ENCODE measurements around the gene C1QL4. TPM values are rescaled to one million over a fixed set of nuclear protein-coding genes. Genes with fewer than 3 reads are reported as not detected.

The C1QL4 gene
- total and polyA plus RNA-seq, 2 of the 8 experiments (the other 6 are each of a cell fraction or from before 2014, with no cell fraction given) = 0.28 to 0.63 TPM

DNA sequence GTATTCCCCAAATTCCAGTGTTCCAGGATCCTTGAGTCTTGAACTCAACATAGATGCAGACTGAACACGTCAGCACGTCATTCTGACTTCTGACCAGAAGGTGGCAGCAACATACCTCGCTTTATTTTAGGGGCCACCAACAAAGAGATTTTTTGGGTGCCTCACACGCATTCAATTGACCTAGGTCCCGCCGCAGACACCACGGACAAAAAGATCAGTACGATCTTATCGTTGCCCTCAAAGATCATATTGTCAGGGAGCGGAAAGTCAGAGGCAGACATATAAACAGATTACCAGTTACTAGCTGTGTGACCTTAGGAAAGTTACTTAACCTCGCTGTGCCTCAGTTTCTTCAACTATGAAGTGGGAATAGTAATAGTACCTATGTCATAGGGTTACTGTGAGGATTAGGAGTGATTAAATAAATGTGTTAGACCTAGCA is 48.6 kb downstream of the C1QL4 start (continued):
- TF ChIP-seq RAD21 (IDR thresholded peaks at IDR 0.05 in 1 of 2, conservative IDR thresholded peaks at IDR 0.05 in 1 of 2; ENCODE audit: low read depth in 2 of 2, low read length in 2 of 2) = peak; percentile 84 to 86
- TF ChIP-seq, protein P1, sequence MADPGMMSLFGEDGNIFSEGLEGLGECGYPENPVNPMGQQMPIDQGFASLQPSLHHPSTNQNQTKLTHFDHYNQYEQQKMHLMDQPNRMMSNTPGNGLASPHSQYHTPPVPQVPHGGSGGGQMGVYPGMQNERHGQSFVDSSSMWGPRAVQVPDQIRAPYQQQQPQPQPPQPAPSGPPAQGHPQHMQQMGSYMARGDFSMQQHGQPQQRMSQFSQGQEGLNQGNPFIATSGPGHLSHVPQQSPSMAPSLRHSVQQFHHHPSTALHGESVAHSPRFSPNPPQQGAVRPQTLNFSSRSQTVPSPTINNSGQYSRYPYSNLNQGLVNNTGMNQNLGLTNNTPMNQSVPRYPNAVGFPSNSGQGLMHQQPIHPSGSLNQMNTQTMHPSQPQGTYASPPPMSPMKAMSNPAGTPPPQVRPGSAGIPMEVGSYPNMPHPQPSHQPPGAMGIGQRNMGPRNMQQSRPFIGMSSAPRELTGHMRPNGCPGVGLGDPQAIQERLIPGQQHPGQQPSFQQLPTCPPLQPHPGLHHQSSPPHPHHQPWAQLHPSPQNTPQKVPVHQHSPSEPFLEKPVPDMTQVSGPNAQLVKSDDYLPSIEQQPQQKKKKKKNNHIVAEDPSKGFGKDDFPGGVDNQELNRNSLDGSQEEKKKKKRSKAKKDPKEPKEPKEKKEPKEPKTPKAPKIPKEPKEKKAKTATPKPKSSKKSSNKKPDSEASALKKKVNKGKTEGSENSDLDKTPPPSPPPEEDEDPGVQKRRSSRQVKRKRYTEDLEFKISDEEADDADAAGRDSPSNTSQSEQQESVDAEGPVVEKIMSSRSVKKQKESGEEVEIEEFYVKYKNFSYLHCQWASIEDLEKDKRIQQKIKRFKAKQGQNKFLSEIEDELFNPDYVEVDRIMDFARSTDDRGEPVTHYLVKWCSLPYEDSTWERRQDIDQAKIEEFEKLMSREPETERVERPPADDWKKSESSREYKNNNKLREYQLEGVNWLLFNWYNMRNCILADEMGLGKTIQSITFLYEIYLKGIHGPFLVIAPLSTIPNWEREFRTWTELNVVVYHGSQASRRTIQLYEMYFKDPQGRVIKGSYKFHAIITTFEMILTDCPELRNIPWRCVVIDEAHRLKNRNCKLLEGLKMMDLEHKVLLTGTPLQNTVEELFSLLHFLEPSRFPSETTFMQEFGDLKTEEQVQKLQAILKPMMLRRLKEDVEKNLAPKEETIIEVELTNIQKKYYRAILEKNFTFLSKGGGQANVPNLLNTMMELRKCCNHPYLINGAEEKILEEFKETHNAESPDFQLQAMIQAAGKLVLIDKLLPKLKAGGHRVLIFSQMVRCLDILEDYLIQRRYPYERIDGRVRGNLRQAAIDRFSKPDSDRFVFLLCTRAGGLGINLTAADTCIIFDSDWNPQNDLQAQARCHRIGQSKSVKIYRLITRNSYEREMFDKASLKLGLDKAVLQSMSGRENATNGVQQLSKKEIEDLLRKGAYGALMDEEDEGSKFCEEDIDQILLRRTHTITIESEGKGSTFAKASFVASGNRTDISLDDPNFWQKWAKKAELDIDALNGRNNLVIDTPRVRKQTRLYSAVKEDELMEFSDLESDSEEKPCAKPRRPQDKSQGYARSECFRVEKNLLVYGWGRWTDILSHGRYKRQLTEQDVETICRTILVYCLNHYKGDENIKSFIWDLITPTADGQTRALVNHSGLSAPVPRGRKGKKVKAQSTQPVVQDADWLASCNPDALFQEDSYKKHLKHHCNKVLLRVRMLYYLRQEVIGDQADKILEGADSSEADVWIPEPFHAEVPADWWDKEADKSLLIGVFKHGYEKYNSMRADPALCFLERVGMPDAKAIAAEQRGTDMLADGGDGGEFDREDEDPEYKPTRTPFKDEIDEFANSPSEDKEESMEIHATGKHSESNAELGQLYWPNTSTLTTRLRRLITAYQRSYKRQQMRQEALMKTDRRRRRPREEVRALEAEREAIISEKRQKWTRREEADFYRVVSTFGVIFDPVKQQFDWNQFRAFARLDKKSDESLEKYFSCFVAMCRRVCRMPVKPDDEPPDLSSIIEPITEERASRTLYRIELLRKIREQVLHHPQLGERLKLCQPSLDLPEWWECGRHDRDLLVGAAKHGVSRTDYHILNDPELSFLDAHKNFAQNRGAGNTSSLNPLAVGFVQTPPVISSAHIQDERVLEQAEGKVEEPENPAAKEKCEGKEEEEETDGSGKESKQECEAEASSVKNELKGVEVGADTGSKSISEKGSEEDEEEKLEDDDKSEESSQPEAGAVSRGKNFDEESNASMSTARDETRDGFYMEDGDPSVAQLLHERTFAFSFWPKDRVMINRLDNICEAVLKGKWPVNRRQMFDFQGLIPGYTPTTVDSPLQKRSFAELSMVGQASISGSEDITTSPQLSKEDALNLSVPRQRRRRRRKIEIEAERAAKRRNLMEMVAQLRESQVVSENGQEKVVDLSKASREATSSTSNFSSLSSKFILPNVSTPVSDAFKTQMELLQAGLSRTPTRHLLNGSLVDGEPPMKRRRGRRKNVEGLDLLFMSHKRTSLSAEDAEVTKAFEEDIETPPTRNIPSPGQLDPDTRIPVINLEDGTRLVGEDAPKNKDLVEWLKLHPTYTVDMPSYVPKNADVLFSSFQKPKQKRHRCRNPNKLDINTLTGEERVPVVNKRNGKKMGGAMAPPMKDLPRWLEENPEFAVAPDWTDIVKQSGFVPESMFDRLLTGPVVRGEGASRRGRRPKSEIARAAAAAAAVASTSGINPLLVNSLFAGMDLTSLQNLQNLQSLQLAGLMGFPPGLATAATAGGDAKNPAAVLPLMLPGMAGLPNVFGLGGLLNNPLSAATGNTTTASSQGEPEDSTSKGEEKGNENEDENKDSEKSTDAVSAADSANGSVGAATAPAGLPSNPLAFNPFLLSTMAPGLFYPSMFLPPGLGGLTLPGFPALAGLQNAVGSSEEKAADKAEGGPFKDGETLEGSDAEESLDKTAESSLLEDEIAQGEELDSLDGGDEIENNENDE (IDR thresholded peaks at IDR 0.05; ENCODE audit: insufficient replicate concordance, low read length) = no peak
- TF ChIP-seq HDAC6 (IDR thresholded peaks at IDR 0.05; ENCODE audit: low read depth, low read length) = no peak

Measured in H1 (cell line).